Panc1 (cell line): ENCODE results near the gene TMOD1. TPM values are rescaled to one million over a fixed set of nuclear protein-coding genes. Genes with fewer than 3 reads are reported as not detected.

Source experiments
- ATAC-seq: fragments of 200-7000 bp; cut with Tn5 transposase; 2 replicates; pipeline ENCODE4 v1.9.1; 2020; ENCODE audit warnings: mild to moderate bottlenecking, moderate library complexity
- BruUV-seq: library from RNA; stranded (reverse); fragments of 400-500 nt; replicated peaks from 2 replicates; lab custom pipeline; 2021; lab: Mats Ljungman, UMichigan
- CTCF ChIA-PET: fragments of 300-600 bp; sonication (Branson Sonifier 250); formaldehyde crosslinking; loops from one replicate; lab custom pipeline; 2022; ENCODE audit warnings: antibody characterized with exemption; lab: Charles Lee
- POLR2A ChIA-PET: fragments of 300-600 bp; sonication (Branson Sonifier 250); formaldehyde crosslinking; loops from one replicate; lab custom pipeline; 2022; ENCODE audit warnings: antibody characterized with exemption; lab: Charles Lee
- DNase-seq: peaks from one replicate; pipeline ENCODE4 v3.0.0-alpha.2; 2010; ENCODE audit warnings: low read depth, low spot score
- H3K27ac ChIP-seq: 2 replicates; pipeline ENCODE4 v1.5.1; 2011; ENCODE audit warnings: mild to moderate bottlenecking, low read length, inconsistent platforms
- H3K27me3 ChIP-seq: fragments of 200-500 bp; sonication (Bioruptor generic); 2 replicates; pipeline ENCODE4 v1.6.0; 2014; ENCODE audit warnings: low read length, inconsistent platforms; ENCODE audit not compliant: control insufficient read depth, insufficient read depth
- H3K36me3 ChIP-seq: fragments of 200-500 bp; sonication (Bioruptor generic); 2 replicates; pipeline ENCODE4 v1.5.1; 2014; ENCODE audit warnings: inconsistent platforms, mild to moderate bottlenecking, low read length, moderate library complexity; ENCODE audit not compliant: control insufficient read depth, insufficient read depth
- H3K4me1 ChIP-seq: 2 replicates; pipeline ENCODE4 v1.5.1; 2011; ENCODE audit warnings: inconsistent platforms, mild to moderate bottlenecking, low read length, moderate library complexity; ENCODE audit not compliant: control insufficient read depth, insufficient read depth
- H3K4me3 ChIP-seq, 2 experiments: 2 replicates each; pipeline ENCODE4 v1.5.1; 2011 to 2012; ENCODE audit warnings: low read depth in 2 of 2, low read length in 2 of 2, mild to moderate bottlenecking in 2 of 2, inconsistent platforms in 1 of 2, moderate library complexity in 1 of 2
- H3K9me3 ChIP-seq: fragments of 200-500 bp; sonication (Bioruptor generic); 2 replicates; pipeline ENCODE4 v1.5.1; 2014; ENCODE audit warnings: low read depth, mild to moderate bottlenecking, inconsistent platforms, low read length, moderate library complexity; ENCODE audit not compliant: control insufficient read depth, insufficient read depth
- POLR2AphosphoS5 ChIP-seq: IDR thresholded peaks from 2 replicates; pipeline ENCODE4 v1.6.1; 2012; ENCODE audit warnings: mild to moderate bottlenecking, low read depth, low read length, moderate library complexity
- SIN3A ChIP-seq: IDR thresholded peaks from 2 replicates; pipeline ENCODE4 v1.6.1; 2012; ENCODE audit warnings: low read depth, mild to moderate bottlenecking, low read length, moderate library complexity, borderline replicate concordance; ENCODE audit not compliant: insufficient read depth
- TCF7L2 ChIP-seq: IDR thresholded peaks from 2 replicates; pipeline ENCODE4 v1.6.1; 2011; ENCODE audit warnings: mild to moderate bottlenecking, low read depth, low read length, inconsistent platforms
- in situ Hi-C: cut with HindIII; loops from 2 replicates; pipeline ENCODE4 v1.10.0; 2016; ENCODE audit warnings: low sequenced_read_pairs, low pct_unique_long_range_greater_than_20kb
- intact Hi-C: fragments of 100-400 bp; cut with micrococcal nuclease; formaldehyde crosslinking; loops from one replicate; pipeline ENCODE4 v1.10.0; 2022; ENCODE audit not compliant: unreplicated experiment
- total RNA-seq: library from RNA; stranded (reverse); gene quantifications from one replicate; pipeline ENCODE4 v1.2.1, GENCODE V29; 2021; ENCODE audit not compliant: unreplicated experiment
- TF ChIP-seq, protein P1 (sequence below): fragments of 450-650 bp; IDR thresholded peaks from 2 replicates; pipeline ENCODE4 v1.5.1; 2017; ENCODE audit warnings: mild to moderate bottlenecking
- TF ChIP-seq, protein P2 (sequence below), 2 experiments: IDR thresholded peaks; 2 replicates each; pipeline ENCODE4 v1.6.1; 2011 to 2012; ENCODE audit warnings: low read depth in 2 of 2, control low read depth in 1 of 2, low read length in 1 of 2, mild to moderate bottlenecking in 1 of 2, moderate library complexity in 1 of 2; ENCODE audit not compliant: insufficient read depth in 1 of 2

TMOD1 gene
- total RNA-seq, 1 experiment from 2014 or later: 1.4 TPM

DNA sequence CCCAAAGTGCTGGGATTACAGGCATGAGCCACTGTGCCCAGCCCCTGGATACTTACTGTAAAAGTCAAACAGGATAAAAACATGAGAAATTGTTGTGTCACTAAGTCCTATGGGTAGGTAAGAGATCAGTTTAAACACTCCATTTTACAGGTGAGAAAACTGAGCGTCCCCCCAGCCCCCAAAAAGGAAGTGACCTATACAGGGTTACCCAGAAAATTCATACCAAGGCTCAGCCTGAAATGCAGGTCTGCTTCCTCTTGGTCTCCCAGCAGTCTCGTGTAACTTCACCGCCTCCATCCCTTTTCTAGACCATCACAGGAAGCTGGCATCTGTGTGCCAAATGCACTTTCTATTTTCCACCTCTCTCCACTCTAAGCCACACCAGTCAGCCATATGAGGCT lies 57.2 kb downstream of the TMOD1 start:
- Histone ChIP-seq H3K27ac (no peak overlapping the region), H3K36me3 (no peaks in the 10 kb centered on the region), H3K9me3 (no peaks in the 10 kb centered on the region), H3K27me3 (no peaks in the 10 kb centered on the region), H3K4me1 (no peaks in the 10 kb centered on the region), H3K4me3 (no peak overlapping the region)
- in situ Hi-C loops (no loop called here), intact Hi-C loops (no loop called here)
- no TSS peak for BruUV-seq
- DNase-seq: no peak
- POLR2A ChIA-PET: no interaction called here
- TF ChIP-seq, protein P1, sequence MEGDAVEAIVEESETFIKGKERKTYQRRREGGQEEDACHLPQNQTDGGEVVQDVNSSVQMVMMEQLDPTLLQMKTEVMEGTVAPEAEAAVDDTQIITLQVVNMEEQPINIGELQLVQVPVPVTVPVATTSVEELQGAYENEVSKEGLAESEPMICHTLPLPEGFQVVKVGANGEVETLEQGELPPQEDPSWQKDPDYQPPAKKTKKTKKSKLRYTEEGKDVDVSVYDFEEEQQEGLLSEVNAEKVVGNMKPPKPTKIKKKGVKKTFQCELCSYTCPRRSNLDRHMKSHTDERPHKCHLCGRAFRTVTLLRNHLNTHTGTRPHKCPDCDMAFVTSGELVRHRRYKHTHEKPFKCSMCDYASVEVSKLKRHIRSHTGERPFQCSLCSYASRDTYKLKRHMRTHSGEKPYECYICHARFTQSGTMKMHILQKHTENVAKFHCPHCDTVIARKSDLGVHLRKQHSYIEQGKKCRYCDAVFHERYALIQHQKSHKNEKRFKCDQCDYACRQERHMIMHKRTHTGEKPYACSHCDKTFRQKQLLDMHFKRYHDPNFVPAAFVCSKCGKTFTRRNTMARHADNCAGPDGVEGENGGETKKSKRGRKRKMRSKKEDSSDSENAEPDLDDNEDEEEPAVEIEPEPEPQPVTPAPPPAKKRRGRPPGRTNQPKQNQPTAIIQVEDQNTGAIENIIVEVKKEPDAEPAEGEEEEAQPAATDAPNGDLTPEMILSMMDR: no peak
- ATAC-seq: no peak
- CTCF ChIA-PET: no interaction called here

DNA sequence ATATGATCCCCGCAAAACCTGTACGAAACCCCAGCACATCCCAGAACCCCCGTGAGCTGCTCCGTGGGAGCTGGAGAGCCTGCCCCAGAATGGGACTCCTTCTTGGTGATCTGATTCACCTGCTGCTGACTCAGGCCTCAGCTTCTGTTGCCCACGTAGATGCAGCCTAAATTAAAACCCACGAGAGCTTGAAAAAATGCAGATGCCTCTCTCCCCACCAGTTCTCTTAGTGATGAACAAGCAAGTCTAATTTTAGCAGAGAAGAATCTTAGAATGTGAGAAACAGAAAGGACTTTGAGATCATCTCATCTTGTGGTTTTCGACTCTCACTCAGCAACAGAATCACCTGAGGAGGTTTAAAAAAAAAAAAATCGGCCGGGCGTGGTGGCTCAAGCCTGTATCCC lies 57.6 kb downstream of the TMOD1 start:
- ATAC-seq (no peak), DNase-seq (no peak)
- POLR2A ChIA-PET: no interaction called here
- Histone ChIP-seq H3K4me1 (0 out of 2 replicates have a peak, but pooled peaks cover under 1% of the 10 kb centered on the region), H3K4me3 (no peak overlapping the region), H3K36me3 (no peaks in the 10 kb centered on the region), H3K9me3 (no peaks in the 10 kb centered on the region), H3K27ac (no peak overlapping the region), H3K27me3 (no peaks in the 10 kb centered on the region)
- in situ Hi-C loops (no loop called here), intact Hi-C loops (no loop called here)
- BruUV-seq: no TSS peak
- no peak for TF ChIP-seq SIN3A
- TF ChIP-seq, protein P2, sequence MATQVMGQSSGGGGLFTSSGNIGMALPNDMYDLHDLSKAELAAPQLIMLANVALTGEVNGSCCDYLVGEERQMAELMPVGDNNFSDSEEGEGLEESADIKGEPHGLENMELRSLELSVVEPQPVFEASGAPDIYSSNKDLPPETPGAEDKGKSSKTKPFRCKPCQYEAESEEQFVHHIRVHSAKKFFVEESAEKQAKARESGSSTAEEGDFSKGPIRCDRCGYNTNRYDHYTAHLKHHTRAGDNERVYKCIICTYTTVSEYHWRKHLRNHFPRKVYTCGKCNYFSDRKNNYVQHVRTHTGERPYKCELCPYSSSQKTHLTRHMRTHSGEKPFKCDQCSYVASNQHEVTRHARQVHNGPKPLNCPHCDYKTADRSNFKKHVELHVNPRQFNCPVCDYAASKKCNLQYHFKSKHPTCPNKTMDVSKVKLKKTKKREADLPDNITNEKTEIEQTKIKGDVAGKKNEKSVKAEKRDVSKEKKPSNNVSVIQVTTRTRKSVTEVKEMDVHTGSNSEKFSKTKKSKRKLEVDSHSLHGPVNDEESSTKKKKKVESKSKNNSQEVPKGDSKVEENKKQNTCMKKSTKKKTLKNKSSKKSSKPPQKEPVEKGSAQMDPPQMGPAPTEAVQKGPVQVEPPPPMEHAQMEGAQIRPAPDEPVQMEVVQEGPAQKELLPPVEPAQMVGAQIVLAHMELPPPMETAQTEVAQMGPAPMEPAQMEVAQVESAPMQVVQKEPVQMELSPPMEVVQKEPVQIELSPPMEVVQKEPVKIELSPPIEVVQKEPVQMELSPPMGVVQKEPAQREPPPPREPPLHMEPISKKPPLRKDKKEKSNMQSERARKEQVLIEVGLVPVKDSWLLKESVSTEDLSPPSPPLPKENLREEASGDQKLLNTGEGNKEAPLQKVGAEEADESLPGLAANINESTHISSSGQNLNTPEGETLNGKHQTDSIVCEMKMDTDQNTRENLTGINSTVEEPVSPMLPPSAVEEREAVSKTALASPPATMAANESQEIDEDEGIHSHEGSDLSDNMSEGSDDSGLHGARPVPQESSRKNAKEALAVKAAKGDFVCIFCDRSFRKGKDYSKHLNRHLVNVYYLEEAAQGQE (IDR thresholded peaks at IDR 0.05; ENCODE audit: insufficient read depth in 1 of 2, low read depth in 2 of 2, low read length in 1 of 2): no peak
- TF ChIP-seq, protein P1: no peak
- TF ChIP-seq TCF7L2: no peak
- TF ChIP-seq POLR2AphosphoS5: no peak
- CTCF ChIA-PET: no interaction called here

DNA sequence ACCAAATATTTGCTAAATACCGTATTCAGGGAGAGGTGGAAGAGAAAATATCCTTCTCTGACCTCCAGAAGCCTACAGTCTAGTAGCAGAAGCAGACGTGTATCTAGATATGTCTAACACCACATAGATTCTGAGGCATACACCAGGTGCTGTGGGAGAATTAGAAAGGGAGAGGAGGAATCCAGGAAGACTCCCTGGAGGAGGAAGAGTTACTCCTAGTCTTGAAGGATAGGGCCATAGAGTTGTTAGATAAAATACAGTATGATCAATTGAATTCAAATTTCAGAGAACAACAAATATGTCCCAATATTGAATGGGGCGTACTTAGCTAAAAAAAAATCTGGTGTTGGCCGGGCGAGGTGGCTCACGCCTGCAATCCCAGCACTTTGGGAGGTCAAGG lies 58.7 kb downstream of the TMOD1 start:
- H3K36me3 ChIP-seq: no peaks in the 10 kb centered on the region
- H3K9me3 ChIP-seq: no peaks in the 10 kb centered on the region
- 0 out of 2 replicates have a peak, but pooled peaks cover 4% of the 10 kb centered on the region for H3K4me1 ChIP-seq
- POLR2A ChIA-PET: interaction anchor here (0.6 kb wide), 1 partner anchor 223 kb away, joined by 3 read pairs; no protein-coding TSS in a partner anchor
- BruUV-seq: no TSS peak
- H3K4me3 ChIP-seq: no peak overlapping the region
- no peak for TF ChIP-seq TCF7L2
- no peak for TF ChIP-seq POLR2AphosphoS5
- TF ChIP-seq, protein P2 (IDR thresholded peaks at IDR 0.05; ENCODE audit: insufficient read depth in 1 of 2, low read depth in 2 of 2, low read length in 1 of 2): no peak
- TF ChIP-seq SIN3A: no peak
- TF ChIP-seq, protein P1: no peak
- no peak for ATAC-seq
- in situ Hi-C loops (no loop called here), intact Hi-C loops (no loop called here)
- no peak overlapping the region for H3K27ac ChIP-seq
- CTCF ChIA-PET: no interaction called here
- no peak for DNase-seq
- H3K27me3 ChIP-seq: no peaks in the 10 kb centered on the region
